CD4-positive, alpha-beta T cell treated with Interleukin-15 for 1 hour (primary cell): Measurements from ENCODE around the gene HNRNPF.
"Not testable (repeated sequence)": the region's sequence is repeated elsewhere in the genome, so short reads cannot be mapped to it uniquely, and the experiment has no call there.

ENCODE experiments used
- DNase-seq: peaks from one replicate; pipeline ENCODE4 v3.0.0-alpha.2; 2020

HNRNPF gene

GRCh38 chr10:43347997-43348396 lies 61.0 kb downstream of the HNRNPF start:
- no peak for DNase-seq

- no peak for DNase-seq
Observed at GRCh38 chr10:43344051-43344450, 64.9 kb downstream of the HNRNPF start.

GRCh38 chr10:43343126-43343525 lies 65.9 kb downstream of the HNRNPF start:
- DNase-seq: no peak

GRCh38 chr10:43342279-43343125 lies 66.5 kb downstream of the HNRNPF start:
- no peak for DNase-seq

- no peak for DNase-seq
Observed at GRCh38 chr10:43341450-43341849, 67.5 kb downstream of the HNRNPF start.

GRCh38 chr10:43340619-43341018 lies 68.4 kb downstream of the HNRNPF start:
- no peak for DNase-seq

GRCh38 chr10:43340101-43340500 lies 68.9 kb downstream of the HNRNPF start:
- DNase-seq: no peak

- no peak for DNase-seq
Observed at GRCh38 chr10:43339136-43339535, 69.8 kb downstream of the HNRNPF start.

- DNase-seq: no peak
Observed at GRCh38 chr10:43338117-43338516, 70.9 kb downstream of the HNRNPF start.

- not testable (repeated sequence) for DNase-seq
Observed at GRCh38 chr10:43337536-43337935, 71.5 kb downstream of the HNRNPF start.

GRCh38 chr10:43336641-43337318 lies 72.2 kb downstream of the HNRNPF start:
- DNase-seq: no peak

GRCh38 chr10:43336061-43336460 lies 72.9 kb downstream of the HNRNPF start:
- DNase-seq: no peak
